ENCODE results near the gene DOCK1. TPM values are rescaled to one million over a fixed set of nuclear protein-coding genes. Genes with fewer than 3 reads are reported as not detected.
"Not testable (repeated sequence)": the region's sequence is repeated elsewhere in the genome, so short reads cannot be mapped to it uniquely, and the experiment has no call there.

Gene DOCK1
- total RNA-seq, 2 experiments from 2014 or later = 0.13 TPM; not detected in 1

- H3K4me1 Mint-ChIP-seq = no peaks in the 10 kb centered on the region
These were observed 31.8 kb downstream of the DOCK1 start for GRCh38 chr10:126937026-126937425.

GRCh38 chr10:126938121-126938520 is 32.9 kb downstream of the DOCK1 start:
- POLR2A ChIA-PET; H3K36me3 Mint-ChIP-seq (ENCODE audit: low read depth); H3K4me3 Mint-ChIP-seq; H3K4me1 Mint-ChIP-seq; H3K27me3 Mint-ChIP-seq; H3K27ac Mint-ChIP-seq; DNase-seq; CTCF ChIA-PET: not testable (repeated sequence)
- H3K9me3 Mint-ChIP-seq = peaks cover 23% of the 10 kb centered on the region

More at GRCh38 chr10:126937026-126937425, 31.8 kb downstream of the DOCK1 start:
- Mint-ChIP-seq H3K27ac (no peak overlapping the region), H3K4me3 (no peak overlapping the region), H3K36me3 (ENCODE audit: low read depth) (no peaks in the 10 kb centered on the region), H3K9me3 (peaks cover 27% of the 10 kb centered on the region), H3K27me3 (no peaks in the 10 kb centered on the region)
- CTCF ChIA-PET = no interaction called here
- POLR2A ChIA-PET = no interaction called here
- no peak for DNase-seq

- DNase-seq = no peak
- Mint-ChIP-seq H3K36me3 (ENCODE audit: low read depth) (peaks cover 3% of the 10 kb centered on the region), H3K4me3 (no peak overlapping the region), H3K9me3 (peaks cover 32% of the 10 kb centered on the region), H3K4me1 (no peaks in the 10 kb centered on the region), H3K27ac (no peak overlapping the region), H3K27me3 (no peaks in the 10 kb centered on the region)
- ChIA-PET CTCF (no interaction called here), POLR2A (no interaction called here)
These were observed 34.5 kb downstream of the DOCK1 start for GRCh38 chr10:126939706-126940105.

- peaks cover 3% of the 10 kb centered on the region for H3K36me3 Mint-ChIP-seq (ENCODE audit: low read depth)
- H3K4me1 Mint-ChIP-seq = no peaks in the 10 kb centered on the region
- POLR2A ChIA-PET = no interaction called here
These were observed 35.6 kb downstream of the DOCK1 start for GRCh38 chr10:126940670-126941310.

GRCh38 chr10:126944191-126944590 is 39.0 kb downstream of the DOCK1 start:
- Mint-ChIP-seq H3K9me3 (peaks cover 32% of the 10 kb centered on the region), H3K27me3 (no peaks in the 10 kb centered on the region), H3K27ac (no peak overlapping the region), H3K36me3 (ENCODE audit: low read depth) (peaks cover 3% of the 10 kb centered on the region), H3K4me1 (no peaks in the 10 kb centered on the region), H3K4me3 (no peak overlapping the region)
- ChIA-PET POLR2A (no interaction called here), CTCF (no interaction called here)
- no peak for DNase-seq

More at GRCh38 chr10:126940670-126941310, 35.6 kb downstream of the DOCK1 start:
- Mint-ChIP-seq H3K4me3 (no peak overlapping the region), H3K27ac (no peak overlapping the region), H3K27me3 (no peaks in the 10 kb centered on the region), H3K9me3 (peaks cover 33% of the 10 kb centered on the region)
- CTCF ChIA-PET = no interaction called here
- DNase-seq = no peak

- POLR2A ChIA-PET = no interaction called here
- CTCF ChIA-PET = no interaction called here
- Mint-ChIP-seq H3K36me3 (ENCODE audit: low read depth) (peaks cover 3% of the 10 kb centered on the region), H3K27ac (no peak overlapping the region), H3K9me3 (peaks cover 28% of the 10 kb centered on the region), H3K27me3 (no peaks in the 10 kb centered on the region), H3K4me3 (no peak overlapping the region), H3K4me1 (no peaks in the 10 kb centered on the region)
- DNase-seq = no peak
These were observed 40.3 kb downstream of the DOCK1 start for GRCh38 chr10:126945351-126946030.

- Mint-ChIP-seq H3K36me3 (ENCODE audit: low read depth) (peaks cover 3% of the 10 kb centered on the region), H3K9me3 (peaks cover 26% of the 10 kb centered on the region), H3K4me1 (no peaks in the 10 kb centered on the region), H3K27ac (no peak overlapping the region), H3K27me3 (no peaks in the 10 kb centered on the region), H3K4me3 (no peak overlapping the region)
- no peak for DNase-seq
- ChIA-PET POLR2A (no interaction called here), CTCF (no interaction called here)
These were observed 41.5 kb downstream of the DOCK1 start for GRCh38 chr10:126946746-126947145.

GRCh38 chr10:126948355-126949160 is 43.3 kb downstream of the DOCK1 start:
- CTCF ChIA-PET = no interaction called here
- Mint-ChIP-seq H3K36me3 (ENCODE audit: low read depth) (no peaks in the 10 kb centered on the region), H3K4me3 (no peak overlapping the region), H3K4me1 (no peaks in the 10 kb centered on the region), H3K9me3 (peaks cover 22% of the 10 kb centered on the region), H3K27me3 (no peaks in the 10 kb centered on the region), H3K27ac (no peak overlapping the region)
- POLR2A ChIA-PET = no interaction called here
- no peak for DNase-seq

GRCh38 chr10:126949161-126949503 is 43.9 kb downstream of the DOCK1 start:
- Mint-ChIP-seq H3K27me3 (no peaks in the 10 kb centered on the region), H3K27ac (no peak overlapping the region), H3K4me3 (no peak overlapping the region), H3K36me3 (ENCODE audit: low read depth) (no peaks in the 10 kb centered on the region), H3K9me3 (peaks cover 16% of the 10 kb centered on the region), H3K4me1 (no peaks in the 10 kb centered on the region)
- ChIA-PET CTCF (no interaction called here), POLR2A (no interaction called here)
- no peak for DNase-seq

GRCh38 chr10:126950401-126951105 is 45.3 kb downstream of the DOCK1 start:
- peaks cover 10% of the 10 kb centered on the region for H3K9me3 Mint-ChIP-seq
- CTCF ChIA-PET = no interaction called here
- POLR2A ChIA-PET = no interaction called here

GRCh38 chr10:126953886-126954285 is 48.7 kb downstream of the DOCK1 start:
- Mint-ChIP-seq H3K4me3 (no peak overlapping the region), H3K4me1 (no peaks in the 10 kb centered on the region), H3K27ac (no peak overlapping the region), H3K9me3 (peaks cover 11% of the 10 kb centered on the region), H3K27me3 (no peaks in the 10 kb centered on the region), H3K36me3 (ENCODE audit: low read depth) (no peaks in the 10 kb centered on the region)
- POLR2A ChIA-PET = no interaction called here
- DNase-seq = no peak
- CTCF ChIA-PET = no interaction called here

More at GRCh38 chr10:126950401-126951105, 45.3 kb downstream of the DOCK1 start:
- Mint-ChIP-seq H3K4me1 (no peaks in the 10 kb centered on the region), H3K27ac (no peak overlapping the region), H3K36me3 (ENCODE audit: low read depth) (no peaks in the 10 kb centered on the region), H3K4me3 (no peak overlapping the region), H3K27me3 (no peaks in the 10 kb centered on the region)
- no peak for DNase-seq

GRCh38 chr10:126955396-126955795 is 50.2 kb downstream of the DOCK1 start:
- ChIA-PET CTCF (no interaction called here), POLR2A (no interaction called here)
- Mint-ChIP-seq H3K4me1 (no peaks in the 10 kb centered on the region), H3K36me3 (ENCODE audit: low read depth) (no peaks in the 10 kb centered on the region), H3K27me3 (no peaks in the 10 kb centered on the region), H3K9me3 (peaks cover 14% of the 10 kb centered on the region), H3K27ac (no peak overlapping the region), H3K4me3 (no peak overlapping the region)
- DNase-seq = no peak

GRCh38 chr10:126955934-126956711 is 50.9 kb downstream of the DOCK1 start:
- Mint-ChIP-seq H3K4me3 (no peak overlapping the region), H3K36me3 (ENCODE audit: low read depth) (no peaks in the 10 kb centered on the region), H3K9me3 (peaks cover 14% of the 10 kb centered on the region), H3K4me1 (no peaks in the 10 kb centered on the region), H3K27me3 (no peaks in the 10 kb centered on the region), H3K27ac (no peak overlapping the region)
- ChIA-PET POLR2A (no interaction called here), CTCF (no interaction called here)
- DNase-seq = no peak
